ENCODE data around the gene HCN4.

The HCN4 gene

DNA sequence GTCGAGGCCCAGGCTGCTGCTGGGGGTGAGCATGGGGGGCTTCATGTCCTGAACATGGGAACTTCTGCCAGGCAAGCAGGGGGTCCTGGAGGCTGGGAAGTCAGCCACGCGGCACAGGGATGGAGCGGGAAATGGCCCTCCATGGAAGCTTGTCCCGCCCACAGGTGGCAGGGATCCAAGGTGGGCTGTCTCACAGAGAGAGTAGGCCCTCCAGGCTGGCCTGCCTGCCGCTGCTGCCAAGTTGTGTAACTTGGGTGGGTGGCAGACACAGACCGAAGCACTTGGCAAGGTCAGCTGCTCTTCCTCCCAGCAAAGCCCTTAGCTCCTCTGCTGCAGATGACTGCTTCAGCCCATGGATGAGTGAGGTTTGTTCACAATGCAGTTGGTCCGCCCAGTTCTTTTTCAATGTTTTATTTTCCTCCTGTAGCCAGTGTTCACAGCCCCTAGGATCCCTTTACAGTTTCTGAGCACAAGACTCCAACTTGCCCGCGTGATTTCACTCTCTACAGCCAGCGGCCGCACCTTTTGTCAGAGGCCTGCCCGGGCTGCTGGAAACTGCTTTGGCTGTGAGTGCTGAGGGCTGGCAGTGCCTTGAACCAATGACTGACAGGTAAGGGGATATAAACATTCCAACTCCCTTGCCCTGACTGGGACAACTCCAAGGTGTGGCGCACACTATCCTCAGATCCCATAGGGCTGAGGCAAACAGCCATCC is 26.7 kb downstream of the HCN4 start:
- no peak for DNase-seq

DNA sequence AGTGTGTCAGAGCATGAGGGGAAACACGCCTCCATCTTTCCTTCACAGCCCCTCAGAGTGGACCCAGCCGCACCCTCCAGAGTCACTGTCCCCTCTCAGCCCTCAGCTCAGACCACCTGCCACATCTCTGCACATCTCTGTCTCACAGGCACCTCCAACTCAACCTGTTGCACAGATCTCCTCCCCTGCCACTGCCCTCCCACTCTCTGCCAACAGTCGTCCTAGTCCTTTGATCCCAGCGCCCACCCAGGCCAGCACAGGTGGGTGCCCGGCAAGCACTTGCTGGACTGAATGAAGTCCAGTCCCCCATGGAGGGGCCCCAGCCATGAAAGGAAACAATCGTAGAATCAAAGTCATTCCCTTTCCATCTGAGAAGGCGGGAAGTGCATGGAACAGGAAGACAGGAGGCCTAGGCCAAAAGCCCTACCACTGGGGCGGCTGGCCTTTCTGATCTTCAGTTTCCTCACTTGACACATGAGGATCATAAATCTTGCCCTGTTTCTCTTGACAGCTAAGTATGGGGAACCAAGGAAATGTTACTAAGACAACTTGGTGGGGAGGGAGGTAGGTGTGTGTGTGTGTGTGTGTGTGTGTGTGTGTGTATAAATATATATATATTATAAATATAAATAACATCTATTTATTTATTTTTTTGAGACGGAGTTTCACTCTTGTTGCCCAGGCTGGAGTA is 28.1 kb downstream of the HCN4 start:
- DNase-seq: no peak

DNA sequence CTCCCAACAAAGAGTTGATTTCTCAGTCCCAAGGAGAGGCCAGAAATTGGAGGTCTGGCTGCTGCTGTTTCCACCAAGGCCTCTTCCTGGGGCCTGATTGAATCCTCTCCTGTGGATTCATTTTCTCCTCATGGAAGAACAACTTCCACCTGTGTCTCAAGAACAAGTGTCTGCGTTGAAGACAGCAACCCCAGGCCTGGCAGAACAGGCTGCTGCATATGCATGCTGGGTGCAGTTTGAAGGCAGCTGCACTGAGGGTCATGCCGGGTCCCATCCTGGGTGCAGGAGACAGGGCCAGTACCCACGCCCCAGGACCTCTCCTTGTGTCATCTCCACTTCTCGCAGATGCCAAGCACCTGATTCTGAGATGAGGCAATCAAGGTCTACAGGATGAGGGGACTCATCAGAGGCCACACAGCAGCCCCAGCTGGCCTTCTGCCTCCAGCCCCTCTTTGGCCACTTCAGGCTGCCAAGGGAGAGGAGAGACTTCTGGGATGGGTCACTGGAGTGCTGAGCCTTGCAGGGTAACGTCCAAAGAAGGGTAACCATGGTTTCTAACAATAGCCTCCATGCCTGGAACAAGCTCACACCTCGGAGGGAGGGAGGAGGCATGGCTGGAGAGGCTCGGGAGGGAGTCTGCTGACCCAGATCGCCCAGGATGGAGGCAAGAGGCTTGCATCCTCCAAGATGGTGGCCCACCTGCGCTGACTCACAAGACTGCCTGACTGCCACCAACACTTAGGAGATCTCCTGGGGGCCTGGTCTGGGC is 30.0 kb downstream of the HCN4 start:
- no peak for DNase-seq

DNA sequence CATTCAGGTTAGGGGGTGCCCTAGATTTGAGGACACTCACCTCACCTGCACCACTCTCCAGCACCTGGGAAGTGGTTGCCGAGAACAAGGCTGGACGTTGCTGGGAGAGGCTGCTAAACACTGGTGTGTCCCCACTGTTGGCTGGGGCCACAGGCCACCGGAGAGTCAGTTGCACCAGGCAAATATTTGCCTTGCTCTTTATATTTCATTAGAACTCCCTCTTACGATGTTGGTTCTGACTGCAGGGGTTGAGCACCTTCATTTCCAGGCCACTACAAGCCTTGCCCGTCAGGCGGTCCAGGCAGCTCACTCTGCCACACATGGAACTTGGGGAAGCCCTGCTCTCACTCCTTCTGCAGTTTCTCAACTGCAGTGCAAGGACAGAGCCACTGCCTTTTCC is 30.7 kb downstream of the HCN4 start:
- no peak for DNase-seq

DNA sequence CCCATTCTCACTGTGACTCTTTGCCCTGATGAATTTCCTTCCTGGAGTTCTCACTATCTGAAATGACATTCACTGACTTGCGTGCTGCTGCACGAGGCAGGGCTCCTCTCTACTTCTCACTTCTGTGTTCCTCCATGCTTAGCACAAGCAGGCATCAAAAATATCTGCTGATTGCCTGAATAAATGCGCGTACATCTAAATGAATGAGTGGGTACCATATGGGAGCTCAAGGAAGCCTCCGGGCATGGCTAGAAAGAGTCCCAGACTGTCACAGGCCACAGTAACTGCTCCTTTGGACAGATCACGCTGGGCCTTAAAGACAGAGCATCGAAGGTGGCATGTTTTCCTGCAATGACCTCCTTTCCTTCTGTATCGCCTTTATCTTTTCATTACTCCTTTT is 31.6 kb downstream of the HCN4 start:
- no peak for DNase-seq

DNA sequence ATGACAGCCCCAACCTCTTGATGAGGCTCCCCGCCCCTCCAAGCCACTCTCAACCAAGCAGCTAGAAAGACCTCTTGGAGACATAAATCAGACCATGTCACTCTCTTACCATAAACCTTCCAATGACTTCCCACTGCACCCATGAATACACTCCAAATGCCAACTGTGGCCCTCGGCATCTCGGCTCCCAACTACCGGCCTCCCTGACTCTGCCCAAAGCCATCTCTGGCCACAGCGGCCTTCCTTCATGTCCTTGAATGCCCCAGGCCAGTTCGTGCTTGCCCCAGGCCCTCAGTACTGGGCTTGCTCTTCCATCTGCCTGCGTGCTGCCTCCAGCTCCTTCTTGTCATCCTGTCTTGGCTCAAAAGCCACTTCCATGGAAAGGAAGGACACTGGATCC is 32.0 kb downstream of the HCN4 start:
- no peak for DNase-seq

DNA sequence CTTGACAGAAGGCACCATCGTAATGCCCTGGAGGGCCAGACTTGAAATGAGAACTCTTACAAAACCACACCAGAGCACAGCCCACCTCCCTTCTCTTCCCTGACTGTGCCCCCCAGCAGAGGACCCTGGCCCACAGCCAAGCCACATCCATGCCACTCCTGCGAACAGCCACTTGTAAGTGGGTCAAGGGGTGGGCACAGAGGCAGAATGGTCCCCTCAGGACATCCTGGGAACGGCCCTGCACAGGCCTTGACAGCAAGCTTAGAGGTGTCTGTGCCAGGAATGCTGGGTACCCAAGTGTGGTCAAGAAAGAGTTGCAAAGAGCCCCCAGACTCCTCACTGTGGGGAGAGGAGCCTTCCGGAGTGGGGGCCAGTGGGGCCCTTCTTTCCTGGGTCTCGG is 33.3 kb downstream of the HCN4 start:
- no peak for DNase-seq

DNA sequence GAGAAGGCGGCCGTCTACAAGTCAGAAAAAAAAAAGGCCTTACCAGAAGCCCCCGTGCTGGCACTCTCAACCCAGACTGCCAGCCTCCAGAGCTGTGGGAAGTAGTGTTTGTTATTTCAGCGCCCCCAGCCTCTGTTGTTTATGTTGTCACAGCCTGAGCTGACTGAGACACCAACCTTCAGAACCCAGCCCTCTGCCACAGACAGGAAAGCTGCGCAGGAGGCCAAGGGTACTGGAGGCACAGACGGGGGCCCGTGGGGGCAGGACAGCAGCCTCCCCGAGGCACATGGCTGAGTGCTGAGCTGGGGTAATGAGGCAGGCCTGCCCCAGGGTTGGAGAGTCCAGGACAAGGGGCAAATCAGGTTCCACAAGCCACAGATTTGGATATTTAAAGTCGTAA is 33.7 kb downstream of the HCN4 start:
- no peak for DNase-seq

DNA sequence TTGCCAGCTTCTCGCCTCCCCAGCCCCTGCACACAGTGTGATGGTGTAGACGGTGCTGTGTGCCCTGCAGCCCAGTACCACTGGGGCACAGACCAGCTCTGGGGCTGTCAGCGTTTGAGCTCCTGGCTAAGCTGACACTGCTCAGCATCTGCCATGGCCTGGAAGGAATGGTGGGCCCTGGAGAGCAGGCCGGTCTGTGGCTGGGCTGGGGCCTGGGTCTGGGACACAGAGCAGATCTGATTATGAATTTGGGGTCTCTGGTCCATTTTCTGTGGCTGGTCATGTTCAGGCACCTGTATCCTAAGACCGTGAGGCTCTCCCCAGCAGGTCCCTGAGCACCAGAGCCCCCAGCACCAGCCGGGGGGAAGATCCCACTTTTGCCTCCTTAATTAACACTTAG is 34.7 kb downstream of the HCN4 start:
- DNase-seq: no peak

DNA sequence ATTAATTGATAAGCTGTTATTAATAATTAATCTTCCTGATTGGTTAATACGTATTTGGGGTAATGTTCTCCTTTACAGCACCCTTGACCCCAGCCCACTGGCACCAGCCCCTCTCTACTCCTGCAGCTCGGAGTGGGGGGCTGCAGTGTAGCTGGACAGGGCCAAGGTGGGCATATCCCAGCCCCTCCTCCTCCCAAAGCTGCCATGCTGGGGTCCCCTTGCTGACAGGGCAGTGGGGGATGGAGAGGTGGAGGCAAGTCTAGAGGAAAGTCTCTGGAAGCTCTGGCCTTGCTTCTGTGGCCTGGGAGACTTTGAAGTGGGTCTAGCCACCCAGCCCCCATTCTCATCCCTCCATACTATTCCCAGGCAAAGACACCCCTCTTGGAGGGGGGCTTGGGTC is 35.8 kb downstream of the HCN4 start:
- no peak for DNase-seq

DNA sequence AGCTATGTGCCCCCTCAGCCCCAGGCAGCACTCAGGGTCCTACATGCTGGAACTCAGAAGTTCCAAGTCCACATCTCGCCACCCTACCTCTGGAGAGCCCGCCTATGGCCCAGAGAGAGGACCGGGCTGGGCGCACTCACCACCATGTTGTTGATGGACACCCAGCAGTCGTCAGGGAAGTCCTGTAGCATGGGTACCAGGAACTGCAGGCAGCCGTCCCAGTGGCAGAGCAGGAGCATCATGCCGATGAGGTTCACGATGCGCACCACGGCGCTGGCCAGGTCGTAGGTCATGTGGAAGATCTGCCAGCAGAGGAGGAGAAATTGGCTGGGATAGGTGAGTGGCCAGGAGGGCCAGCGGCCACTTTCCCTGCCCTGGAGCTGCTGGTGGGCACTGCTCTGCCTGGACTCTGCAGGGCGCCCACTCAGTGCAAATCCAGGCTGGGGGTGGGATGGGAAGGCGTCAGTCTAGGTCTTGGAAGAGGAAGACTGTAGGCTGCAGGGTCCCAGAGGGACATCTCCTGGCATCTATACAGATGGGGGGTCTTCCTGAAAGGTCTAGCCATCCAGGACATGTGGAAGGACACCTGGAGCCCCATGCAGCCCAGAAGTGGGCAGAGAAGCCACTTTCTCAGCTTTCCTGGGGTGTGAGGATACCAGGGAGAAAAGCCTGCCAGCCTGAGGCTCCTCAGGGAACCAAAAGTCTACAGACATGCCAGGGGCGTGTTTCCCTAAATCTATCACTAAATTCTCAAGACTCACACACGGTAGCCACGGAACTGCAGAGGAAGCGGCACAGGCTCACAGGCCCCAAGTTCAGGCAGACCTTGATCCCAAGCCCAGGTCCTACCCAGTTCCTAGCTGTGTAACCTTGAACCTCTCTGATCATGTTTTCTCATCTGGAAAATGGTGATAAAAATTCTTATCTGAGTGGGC is 36.5 kb downstream of the HCN4 start:
- no peak for DNase-seq

DNA sequence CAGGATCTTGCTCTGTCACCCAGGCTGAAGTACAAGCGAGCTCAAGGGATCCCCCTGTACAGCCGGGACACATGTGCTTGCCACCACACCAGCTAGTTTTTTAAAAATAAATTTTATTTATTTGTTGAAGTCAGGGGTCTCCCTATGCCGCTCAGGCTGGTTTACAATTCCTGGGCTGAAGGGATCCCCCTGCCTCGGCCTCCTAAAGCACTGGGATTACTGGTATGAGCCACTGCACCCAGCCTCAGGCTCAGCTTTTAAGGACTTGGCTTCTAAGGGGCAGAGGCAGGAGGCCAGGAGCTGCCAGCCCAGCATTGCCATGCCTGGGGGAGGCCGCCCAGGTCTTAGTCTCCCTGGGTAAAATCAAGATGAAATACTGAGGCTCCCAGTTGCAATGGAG is 37.3 kb downstream of the HCN4 start:
- DNase-seq: no peak

DNA sequence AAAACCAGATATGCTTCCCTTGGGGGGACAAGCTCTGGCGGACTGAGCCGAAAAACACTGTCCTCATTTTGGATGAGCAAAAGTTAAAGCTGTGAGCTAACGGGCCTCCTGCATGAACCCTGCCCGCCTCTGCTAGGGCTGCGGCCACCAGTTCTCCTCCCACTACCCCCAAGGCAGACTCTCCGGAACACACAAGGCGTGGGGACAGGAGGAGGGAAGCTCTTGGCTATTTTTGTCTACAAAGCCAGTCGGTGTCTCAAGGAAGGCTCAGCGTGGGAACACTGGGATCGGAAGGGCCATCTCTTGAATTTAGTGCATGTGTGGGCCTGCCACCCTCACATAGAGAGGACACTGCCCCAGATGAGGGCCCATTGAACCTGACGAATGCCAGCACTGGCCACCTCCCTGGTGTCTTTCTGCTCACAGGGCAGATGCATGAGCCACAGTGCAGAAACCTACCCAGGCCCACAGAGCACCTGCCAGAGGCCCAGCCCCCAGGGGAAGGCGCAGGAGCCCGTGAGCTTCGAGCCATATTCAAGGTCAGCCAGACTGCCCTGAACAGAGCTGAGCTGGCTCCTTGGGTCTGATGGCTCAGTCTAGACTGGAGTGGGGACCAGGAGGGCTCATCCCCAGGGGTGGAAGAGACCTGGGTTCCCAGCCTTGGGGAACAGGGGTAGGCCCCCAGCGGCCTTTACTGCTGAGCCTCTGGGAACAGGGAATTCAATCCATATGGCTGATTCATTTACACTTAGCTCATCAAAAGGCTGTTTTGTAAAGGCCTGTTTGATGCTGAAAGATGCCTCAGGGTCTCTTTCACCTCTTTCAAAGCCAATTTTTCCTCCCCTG is 38.3 kb downstream of the HCN4 start:
- DNase-seq: no peak

DNA sequence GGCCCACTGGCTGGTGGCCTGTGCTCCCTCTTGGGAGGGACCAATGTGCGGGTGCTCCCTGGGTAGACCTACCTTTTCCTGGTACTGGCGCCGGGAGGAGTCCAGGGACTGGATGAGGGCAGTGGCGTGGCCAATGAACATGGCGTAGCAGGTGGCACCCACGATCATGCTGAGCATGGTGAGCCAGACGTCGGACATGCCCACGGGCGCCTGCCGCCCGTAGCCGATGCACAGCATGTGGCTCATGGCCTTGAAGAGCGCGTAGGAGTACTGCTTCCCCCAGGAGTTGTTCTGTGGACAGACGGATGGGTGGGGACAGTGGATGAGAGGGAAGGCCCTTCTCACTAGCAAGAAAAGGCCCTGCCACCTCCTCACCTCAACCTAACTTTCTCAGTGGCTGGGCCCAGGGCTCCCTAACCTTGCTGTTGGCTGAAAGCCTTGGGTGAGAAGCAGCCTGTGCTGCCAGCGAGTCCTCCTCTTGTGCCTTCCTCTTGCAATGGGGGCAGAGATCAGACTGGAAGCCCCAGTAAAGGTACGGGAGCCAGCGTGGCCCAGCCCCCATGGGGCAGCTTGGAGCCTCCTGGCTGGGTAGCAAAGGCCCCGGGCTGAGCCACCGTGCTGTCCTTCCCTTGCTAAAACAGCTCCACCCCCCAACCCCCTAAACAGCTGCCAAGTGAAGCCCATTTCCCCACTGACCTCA is 39.1 kb downstream of the HCN4 start:
- DNase-seq: no peak

DNA sequence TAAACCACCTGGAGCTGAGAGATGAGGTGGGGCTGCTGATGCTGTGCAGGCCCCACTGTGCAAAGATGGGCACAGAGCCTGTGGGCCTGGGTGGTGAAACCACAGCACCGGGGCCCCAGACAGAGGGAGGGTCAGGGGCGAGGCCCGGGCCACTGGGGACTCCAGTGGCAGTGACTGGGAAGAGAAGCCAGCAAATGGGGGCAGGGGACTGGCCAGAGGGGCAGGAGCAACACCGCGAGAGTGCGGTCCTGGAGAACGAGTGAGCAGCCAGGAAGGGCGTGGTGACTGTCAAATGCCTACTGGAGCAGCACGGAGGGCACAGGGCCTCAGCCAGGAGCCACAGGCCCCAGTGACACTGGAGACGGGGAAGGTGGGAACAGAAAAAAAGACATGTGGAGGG is 39.8 kb downstream of the HCN4 start:
- DNase-seq: no peak

DNA sequence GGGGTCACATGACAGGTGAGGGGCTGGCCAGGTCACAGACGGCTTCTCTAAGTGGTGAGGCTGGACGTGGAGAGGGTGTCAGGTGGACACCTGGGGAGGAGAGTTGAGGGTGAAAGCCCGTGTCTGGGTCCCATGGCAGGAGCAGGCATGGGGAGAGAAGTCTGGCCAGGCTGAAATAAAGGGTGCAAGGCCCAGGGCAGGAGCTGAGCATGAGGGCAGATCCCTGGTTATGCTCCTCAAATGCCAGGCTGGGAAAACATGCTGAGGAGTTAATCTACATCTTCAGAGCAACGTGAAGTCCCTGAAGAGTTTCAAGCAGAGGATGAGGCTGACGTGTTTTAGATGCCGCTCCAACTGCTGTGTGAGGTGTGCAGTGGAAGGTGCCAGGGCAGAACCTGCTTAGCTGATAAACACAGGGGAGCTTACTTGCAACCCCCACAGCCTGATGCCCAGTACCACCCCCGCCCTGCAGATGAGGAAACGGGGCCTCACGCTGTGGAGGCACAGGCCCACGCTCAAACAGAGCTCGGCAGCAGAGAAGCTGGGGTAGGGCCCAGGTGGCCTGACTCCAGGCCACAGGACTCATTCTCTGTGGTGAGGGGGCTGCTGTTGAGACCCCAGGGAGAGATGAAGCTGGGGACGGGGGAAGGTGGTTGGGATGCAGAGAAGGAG is 40.5 kb downstream of the HCN4 start:
- no peak for DNase-seq

DNA sequence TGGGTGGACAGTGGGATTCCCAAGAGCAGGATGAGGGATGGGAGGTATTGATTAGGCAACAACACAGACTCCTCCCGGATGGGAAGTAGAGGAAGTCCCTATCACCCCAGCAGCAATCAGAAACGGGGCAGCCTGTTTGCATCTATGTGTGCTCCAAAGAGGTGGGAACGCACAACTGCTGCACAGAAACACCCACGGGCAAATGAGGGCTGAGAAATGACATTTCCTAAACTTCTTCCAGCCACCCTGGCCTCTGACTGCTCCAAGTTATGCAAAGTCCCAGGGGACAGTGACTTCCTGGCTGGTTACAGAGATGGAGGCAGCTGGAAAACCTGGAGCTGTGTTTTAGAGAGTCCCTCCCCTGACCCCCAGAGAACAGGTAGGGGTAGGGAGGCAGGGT is 42.6 kb downstream of the HCN4 start:
- DNase-seq: no peak

DNA sequence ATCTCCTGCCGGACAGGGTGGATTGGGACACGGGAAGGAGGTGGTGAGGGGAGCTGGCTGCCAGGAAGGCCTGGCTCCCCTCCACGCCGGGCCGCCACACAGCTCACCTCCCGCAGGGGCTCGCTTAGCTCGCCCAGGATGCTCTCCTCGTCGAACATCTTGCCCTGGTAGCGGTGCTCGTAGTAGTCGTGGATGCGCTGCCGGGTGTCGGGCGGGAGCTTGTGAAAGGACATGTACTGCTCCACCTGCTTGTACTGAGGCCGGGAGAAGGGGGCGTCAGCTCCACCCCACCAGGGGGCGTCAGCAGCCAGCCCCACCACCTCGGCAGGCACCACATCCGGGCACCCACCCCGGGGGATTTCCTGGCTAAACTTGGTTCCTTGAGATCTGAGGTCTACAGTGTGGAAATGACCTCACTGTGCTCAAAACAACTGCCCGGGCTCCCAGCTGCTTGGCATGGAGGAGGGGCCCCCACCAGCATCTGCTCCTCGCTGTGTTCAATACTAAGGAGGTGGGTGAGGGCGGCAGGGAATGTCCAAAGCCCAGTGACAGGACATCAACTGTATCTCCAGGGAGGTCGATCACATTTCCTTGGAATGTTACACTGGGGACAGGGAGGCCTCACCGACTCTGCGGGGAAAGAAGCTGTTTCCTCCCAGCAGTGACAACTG is 43.4 kb downstream of the HCN4 start:
- peak; percentile 18 for DNase-seq

DNA sequence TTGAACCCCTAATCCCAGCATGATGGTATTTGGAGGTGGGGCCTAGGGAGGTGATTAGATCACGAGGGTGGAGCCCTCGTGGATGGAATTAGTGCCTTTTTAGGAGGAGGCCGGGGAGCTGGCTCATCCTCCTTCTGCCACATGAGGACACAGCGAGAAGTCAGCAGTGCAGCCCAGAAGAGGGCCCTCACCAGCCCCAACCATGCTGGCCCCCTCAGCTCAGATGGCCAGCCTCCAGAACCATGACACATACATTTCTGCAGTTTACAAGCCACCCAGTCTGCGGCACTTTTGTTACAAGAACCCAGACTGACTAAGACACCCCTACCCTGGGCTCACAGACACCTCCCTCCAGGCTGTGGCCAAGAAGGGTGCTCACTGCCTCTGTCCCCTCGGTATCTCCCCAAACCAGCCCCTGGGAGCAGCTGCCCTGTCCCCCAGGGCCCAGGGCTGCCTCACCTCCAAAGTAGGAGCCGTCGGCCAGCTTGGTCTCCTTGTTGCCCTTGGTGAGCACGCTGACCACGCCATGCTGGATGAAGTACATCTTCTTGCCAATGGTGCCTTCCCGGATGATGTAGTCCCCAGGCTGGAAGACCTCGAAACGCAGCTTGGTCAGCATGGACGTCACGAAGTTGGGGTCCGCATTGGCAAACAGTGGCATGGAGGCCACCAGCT is 44.1 kb downstream of the HCN4 start:
- no peak for DNase-seq

DNA sequence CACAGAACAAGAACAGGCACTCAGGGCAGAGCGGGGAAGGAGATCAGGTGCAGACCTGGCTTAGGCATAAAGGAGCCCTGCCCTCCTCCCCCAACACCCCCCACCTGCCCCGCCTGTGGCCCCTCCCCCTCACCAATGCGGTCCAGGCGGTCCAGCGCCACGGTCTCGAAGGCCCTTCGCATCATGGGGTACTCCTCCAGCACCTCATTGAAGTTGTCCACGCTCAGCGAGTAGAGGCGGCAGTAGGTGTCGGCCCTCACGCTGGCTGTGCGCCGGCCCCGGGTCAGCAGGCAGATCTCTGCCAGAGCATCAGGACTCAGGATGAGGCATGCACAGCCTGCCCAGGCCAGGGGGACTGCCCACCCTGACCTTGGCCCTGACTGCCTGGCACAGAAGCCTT is 44.8 kb downstream of the HCN4 start:
- no peak for DNase-seq
